ENCODE data around the gene PPIA.

Gene PPIA

DNA sequence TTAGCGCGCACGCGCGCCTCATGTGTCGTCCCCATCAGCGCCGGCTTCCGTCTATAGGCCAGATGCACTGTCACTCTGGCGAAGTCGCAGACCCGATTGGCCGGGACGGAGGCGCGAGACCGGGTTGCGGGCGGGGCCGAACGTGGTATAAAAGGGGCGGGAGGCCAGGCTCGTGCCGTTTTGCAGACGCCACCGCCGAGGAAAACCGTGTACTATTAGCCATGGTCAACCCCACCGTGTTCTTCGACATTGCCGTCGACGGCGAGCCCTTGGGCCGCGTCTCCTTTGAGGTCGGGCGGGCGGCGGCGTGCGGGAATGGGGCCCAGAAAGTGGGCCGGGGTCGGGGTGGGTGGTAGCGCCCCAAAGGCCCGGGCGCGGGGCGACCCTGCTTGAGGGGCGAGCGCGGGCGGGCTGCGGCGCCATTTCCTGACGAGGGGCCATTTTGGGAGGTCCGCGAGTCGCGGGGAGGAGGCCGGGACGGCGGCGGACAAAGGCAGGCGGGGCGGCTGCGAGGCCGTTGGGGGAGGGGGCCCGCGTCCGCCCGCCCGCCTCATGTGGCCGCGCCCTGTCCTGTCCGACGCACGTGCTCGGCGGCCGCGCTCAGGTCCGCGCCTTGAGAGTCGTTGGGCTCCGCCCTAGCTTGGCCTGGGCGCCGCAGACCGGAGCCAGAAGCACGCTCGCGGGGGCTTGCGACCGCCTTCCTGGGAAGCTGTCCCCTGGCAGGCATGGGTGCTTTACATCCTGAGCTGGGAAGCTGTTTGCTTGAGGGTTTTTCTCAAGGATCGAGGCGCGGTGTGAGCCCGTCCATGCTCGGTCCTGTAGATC is at the start of gene PPIA:
Gene PPIA (plus strand): TSS at position 178 of the 825 bp plus-strand sequence. CDS start 44 bp downstream, at position 222.
- peak; percentile 94 to 99 (median 97) for DNase-seq (ENCODE audit: low read depth in 3 of 3, low spot score in 1 of 3)

DNA sequence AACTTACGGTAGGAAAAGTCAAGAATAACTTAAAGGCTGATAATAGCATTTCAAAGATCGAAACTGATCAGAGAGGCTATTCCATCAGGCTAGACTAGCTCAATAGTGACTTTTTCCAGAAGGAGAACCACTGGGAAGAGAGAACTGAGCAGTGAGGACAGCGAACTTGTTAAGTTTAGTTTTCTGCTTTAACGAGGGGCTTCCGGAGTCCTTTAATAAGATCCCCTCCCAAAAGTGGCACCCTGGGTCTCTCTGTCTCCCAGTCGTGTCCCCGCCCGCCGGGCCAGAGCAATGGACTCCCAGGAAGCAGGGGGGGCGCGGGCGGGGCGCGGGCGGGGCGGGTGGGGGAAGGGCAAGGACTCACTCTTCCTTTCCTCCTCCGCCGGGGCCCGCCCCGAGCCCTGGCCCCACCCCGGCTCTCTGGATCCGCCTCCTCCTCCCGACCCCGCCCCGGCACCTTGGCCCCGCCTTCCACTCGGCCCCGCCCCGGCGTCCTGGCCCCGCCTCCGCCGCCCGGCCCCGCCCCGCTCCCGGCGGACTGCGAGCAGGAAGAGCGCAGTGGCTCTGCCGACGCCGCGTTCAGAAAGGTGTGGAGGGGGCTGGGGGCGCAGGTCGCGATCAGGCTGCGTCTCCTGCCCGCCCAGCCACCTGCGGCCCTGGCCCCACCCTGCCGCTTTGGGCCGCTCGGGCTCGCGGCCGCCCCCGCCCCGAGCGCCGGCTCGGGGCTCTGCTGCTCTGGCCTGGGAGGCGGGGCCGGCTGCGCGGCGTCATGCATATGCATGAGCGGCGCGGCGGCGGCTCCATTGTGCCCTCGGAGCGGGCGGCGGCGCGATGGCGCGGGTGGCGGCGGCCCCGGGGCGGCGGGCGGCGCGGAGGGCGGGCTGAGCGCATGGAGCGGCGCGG is 48.2 kb upstream of the PPIA start, which contains the start of gene ZMIZ2:
Gene ZMIZ2 (plus strand): TSS at position 803 of the 903 bp plus-strand sequence. CDS start 7,403 bp downstream, outside the sequence.
- peak; percentile 87 to 94 (median 92) for DNase-seq (ENCODE audit: low read depth in 3 of 3, low spot score in 1 of 3)

DNA sequence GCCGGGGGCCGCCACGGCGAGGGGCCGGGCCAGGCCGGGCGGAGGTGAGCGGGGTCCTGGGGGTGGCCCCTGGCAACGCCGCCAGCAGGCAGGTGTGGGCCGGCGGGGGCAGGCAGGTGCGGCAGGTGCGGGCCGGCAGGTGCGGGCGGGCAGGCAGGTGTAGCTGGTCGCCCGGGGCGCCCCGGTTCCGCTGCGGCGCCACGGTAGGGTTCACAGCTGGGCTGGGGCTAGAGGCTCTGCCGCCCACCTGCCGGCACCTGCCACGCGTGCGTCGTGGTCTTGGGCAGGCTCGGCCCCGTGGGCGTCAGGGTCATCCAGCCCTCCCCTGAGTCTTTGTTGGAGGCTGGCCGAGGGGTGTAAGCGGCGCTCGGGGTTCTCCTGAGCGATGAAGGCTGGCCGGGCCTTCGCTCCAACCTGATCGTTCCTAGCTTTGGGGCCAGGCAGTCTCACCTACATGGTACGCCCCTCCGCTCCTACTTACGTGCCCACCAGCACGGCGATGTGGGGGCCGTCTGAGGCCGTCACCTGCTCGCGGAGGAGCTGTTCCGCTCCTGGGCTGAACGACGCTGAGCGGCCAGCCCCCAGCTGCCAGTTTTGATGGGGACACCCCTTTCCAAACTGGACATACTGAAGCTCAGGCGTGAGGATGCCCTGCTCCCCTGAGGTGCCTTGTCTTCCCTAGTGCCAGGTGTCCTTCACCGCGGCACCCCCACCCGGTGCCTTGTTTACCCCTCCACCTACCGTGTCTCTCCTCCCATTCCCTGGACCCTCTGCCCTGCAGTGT is 47.3 kb upstream of the PPIA start:
- DNase-seq (ENCODE audit: low read depth in 3 of 3, low spot score in 1 of 3) = no peak

DNA sequence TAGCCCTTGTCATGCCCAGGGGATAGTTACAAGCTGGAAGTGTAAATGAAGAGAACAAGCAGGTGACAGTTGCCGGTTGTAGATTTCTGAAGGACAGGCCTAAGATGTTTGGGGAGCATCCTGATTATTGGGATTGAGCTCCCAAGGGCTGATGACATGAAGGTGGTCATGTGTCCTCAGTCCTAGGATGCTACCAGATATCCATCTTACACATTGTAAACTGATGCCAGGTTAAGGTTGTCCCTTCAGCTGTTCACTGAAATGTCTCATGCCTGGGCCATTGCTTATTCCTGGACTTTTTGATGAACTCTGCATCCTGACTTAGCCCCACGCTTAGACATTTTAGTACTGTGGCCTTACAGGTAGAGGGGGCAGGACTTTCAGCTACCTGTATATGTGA is 46.5 kb upstream of the PPIA start:
- no peak for DNase-seq (ENCODE audit: low read depth in 3 of 3, low spot score in 1 of 3)

DNA sequence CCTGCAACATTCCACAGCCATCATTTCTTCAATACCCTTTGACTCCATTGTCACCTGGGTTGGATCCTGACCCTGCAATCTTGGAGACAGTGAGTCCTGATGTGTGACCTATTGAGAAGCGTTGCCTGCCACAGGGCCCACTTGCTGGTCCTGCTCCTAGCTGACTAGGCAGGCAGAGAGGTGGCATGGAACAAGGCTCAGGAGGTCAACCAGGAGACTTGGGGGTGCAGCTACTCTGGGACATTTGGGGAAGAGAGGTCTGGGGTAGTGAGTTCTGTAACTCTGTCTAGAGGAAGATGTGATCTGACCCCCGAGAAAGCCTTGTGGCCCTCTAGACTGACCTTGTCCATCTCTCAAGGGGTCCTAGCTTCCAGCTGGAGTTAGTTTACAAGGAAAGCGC is 46.1 kb upstream of the PPIA start:
- DNase-seq (ENCODE audit: low read depth in 3 of 3, low spot score in 1 of 3) = no peak

DNA sequence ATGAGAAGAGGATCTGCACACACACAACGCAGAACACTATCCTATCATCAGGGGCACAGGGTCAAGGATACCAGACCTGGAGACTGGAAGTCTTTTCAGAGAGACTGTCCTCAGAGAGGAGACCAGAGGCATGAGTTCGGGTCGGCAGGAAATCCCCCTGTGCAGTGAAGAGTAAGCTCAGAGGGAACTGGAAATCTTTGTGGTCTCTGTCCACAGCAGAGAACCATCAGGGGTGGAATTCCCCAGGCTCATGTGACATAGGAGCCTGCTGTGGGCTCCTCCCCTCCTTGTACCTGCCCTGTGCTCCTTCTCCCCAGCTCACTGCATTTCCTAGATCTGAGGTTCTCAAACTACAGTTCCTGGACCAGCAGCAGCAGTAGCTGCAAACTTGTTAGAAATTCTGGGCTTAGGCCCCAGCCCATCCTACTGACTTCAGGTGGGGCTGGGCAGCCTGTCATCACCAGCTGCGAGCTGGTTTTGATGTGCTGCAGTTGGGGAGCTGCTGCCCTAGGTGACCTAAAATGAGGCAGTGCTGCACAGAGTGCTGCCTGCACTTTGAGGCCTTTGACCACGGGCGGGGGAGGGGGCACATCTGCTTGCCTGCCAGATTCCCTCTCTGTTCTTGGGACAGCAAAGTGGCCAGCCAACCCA is 45.4 kb upstream of the PPIA start:
- DNase-seq (ENCODE audit: low read depth in 3 of 3, low spot score in 1 of 3) = peak in 2 of 3 donors; percentile 25 to 27

DNA sequence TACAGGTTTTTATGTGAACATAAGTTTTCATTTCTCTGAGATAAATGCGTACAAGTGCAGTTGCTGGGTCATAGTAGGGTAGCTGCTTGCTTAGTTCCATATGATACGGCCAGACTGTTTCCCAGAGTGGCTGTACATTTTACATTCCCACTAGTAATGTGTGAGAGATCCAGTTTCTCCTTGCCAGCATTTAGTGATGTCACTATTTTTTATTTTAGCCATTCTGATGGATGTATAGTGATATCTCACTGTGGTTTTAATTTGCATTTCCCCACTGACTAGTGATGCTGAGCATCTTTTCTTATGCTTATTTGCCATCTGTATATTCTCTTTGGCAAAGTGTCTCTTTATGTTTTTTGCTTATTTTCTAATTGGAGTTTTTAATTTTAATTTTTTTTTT is 43.7 kb upstream of the PPIA start:
- no peak for DNase-seq (ENCODE audit: low read depth in 3 of 3, low spot score in 1 of 3)

DNA sequence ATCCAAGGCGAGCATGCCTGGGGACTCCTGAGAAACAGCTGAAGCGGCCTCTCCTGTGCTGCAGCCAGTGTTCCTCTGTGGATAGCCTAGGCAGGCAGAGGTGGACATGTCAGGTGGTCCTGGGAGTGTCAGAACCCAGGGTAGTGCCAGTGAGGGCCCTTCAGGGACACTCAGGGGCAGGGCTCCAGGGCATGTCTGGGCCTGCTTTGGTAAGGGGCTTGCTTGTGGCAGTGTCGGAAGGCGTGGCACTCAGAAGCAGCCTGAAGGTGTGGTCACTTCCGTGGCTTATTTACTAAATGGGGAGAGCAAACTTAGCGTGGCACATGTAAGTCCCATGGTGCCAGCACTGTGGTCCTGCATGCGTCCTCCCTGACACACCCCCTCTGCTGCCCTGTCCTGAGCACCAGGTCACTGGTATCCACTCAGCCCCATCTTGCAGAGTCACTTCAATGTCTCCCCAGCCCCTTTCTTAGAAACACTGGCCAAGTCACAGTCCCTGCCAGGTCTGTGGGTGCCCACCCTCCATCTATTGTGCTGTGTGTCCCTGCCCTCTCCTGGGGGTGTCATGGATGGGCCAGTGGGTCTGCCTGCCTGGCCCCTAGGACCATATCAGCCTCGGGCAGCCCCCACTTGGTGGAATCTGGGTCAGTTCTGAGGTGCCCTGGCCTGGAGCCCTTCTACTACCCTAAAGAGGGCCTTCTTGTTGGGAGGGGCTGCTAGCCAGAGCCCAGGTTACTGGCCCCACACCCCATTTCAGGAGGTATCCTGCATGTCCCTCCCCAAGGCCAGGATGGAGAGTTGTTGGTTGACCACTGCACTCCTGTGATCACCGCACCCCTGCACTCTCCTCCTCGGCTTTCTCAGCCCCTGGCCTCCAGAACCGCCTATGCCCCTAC is 41.4 kb upstream of the PPIA start:
- DNase-seq (ENCODE audit: low read depth in 3 of 3, low spot score in 1 of 3) = no peak

DNA sequence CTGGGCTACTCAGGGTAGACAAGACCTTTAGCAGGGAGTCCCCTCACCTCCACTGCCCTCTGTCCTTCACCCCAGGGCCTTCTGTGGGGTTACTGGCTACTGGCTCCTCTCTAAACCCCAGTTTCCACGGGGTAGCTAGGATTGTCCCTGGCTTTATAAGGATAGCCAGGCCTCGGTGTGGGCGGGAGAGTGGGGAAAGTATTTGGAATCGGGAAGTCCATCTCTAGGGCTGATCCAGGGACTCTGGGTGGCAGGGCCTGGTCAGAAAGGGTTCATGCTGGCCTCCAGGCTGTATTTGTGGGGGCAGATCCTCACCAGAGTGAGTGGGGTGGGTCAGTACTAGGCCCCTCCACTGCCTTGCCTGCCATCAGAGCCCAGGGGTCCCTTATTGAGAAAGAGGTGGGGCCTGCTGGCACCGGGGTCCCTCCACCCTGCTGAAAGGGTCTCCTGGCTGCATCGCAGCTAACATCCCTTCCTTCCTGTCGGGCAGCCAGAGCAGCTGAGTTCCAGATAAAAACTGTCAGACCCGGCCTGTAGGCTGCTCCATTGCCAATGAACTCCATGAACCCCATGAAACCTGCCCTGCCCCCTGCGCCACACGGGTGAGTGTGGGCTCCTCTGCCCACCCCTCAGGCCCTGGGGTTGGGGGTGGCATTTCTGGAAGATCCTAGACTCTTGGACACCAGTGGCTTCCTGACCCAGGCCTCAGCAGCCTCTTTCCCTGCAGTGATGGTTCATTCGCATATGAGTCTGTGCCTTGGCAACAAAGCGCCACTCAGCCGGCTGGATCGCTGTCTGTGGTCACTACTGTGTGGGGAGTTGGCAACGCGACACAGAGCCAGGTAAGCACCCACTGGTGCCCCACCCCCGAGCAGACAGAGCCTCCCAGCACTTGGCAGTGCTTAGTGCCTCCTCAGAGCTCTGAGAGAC is 40.5 kb upstream of the PPIA start:
- no peak for DNase-seq (ENCODE audit: low read depth in 3 of 3, low spot score in 1 of 3)

DNA sequence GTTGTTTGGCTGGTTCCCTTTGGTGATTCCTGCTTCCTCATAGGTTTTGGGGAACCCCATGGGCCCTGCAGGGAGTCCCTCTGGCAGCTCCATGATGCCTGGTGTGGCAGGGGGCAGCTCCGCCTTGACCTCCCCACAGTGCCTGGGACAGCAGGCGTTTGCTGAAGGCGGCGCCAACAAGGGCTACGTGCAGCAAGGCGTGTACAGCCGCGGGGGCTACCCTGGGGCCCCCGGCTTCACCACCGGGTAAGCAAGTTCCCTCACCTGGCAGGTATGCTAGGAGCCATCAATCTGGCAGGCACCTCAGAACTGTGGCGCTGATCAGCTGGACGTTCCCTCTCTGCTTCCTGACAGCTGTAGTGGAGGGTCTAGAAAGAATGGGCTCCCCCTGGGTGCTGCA is 39.6 kb upstream of the PPIA start:
- DNase-seq (ENCODE audit: low read depth in 3 of 3, low spot score in 1 of 3) = no peak

DNA sequence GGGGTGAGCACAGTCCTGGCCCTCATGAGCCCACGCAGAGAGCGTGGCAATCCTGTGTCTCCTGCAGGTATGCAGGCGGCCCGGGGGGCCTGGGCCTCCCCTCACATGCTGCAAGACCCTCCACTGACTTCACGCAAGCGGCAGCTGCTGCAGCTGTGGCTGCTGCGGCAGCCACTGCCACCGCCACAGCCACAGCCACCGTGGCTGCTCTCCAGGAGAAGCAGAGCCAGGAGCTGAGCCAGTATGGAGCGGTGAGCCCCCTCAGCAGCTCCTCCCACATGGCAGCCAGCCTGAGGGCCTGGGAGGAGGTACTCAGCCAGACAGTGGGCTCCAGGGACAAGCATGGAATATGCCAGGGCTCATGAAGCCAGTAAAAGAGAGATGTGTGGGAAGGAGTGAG is 39.2 kb upstream of the PPIA start:
- no peak for DNase-seq (ENCODE audit: low read depth in 3 of 3, low spot score in 1 of 3)

DNA sequence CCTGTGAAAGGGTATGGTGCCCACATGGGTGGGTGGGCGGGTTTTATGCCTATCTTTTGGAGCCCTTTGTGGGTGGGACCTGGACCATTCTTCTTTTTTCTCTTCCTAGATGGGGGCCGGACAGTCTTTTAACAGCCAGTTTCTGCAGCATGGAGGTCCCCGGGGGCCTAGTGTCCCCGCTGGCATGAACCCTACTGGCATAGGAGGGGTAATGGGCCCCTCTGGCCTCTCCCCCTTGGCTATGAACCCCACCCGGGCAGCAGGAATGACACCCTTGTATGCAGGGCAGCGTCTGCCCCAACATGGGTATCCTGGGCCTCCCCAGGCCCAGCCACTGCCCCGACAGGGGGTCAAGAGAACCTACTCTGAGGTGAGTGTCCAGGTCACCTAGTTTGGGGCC is 38.7 kb upstream of the PPIA start:
- DNase-seq (ENCODE audit: low read depth in 3 of 3, low spot score in 1 of 3) = no peak

DNA sequence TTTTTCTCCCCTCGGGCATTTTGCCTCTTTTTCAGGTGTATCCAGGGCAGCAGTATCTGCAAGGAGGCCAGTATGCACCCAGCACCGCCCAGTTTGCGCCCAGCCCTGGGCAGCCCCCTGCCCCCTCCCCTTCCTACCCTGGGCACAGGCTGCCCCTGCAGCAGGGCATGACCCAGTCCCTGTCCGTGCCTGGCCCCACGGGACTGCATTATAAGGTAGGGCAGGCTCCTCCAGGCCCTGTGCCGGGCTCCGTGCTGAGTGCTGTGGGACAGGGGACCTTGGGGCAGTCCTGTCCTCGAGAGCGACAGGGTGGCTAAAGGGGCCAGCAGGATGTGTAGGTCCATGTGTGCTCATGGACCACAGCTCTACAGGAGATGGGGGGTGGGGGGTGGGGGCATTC is 37.2 kb upstream of the PPIA start:
- DNase-seq (ENCODE audit: low read depth in 3 of 3, low spot score in 1 of 3) = no peak

DNA sequence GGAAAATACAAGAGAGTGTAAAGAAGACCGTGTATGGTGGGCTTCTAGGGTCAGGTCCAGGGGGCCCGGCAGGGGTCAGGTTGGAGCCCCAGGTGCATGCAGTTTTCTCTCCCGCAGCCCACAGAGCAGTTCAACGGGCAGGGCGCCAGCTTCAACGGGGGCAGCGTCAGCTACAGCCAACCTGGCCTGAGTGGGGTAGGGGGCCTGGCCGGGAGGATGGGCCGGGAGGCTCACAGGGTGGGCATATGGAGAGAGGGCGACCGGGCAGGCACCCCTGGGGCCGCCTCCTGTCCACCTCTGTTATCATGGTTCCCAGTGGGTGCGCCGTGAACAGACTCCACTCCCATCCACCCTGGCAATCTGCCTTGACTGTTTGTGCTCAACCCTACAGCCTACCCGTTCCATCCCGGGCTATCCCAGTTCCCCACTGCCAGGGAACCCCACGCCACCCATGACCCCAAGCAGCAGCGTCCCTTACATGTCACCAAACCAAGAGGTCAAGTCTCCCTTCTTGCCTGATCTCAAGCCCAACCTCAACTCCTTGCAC is 36.4 kb upstream of the PPIA start:
- no peak for DNase-seq (ENCODE audit: low read depth in 3 of 3, low spot score in 1 of 3)

DNA sequence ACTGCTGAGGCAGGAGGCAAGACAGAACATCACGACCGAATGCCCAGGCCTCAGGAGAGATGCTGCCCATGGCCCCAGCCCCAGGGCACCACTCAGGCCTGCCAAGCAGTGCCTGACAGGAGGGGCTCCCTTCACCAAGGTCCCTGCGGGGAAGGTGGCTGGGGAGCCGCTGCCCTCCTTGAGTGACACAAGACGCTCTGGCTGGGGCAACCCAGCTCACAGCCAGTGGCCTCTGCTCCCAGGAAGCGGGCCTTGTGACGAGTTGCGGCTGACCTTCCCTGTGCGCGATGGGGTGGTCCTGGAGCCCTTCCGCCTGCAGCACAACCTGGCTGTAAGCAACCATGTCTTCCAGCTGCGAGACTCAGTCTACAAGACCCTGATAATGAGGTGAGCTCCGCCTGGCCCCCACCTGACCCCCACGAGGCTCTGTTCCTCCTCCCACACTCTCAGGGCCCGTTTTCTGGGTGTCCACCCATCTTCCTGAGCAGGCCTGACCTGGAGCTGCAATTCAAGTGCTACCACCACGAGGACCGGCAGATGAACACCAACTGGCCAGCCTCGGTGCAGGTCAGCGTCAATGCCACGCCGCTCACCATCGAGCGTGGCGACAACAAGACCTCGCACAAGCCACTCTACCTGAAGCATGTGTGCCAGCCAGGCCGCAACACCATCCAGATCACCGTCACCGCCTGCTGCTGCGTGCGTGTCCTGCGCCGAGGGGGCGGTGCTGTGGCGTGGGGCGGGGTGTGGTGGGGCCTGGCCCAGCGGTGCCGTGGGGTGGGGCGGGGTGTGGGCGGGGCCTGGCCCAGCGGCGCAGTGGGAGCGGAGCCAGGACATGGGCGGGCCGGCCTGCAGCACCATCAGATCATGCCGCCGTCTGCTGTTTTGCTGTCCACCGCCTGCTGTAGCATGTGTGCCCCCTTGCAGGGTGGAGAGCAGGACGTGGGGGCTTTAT is 35.0 kb upstream of the PPIA start:
- DNase-seq (ENCODE audit: low read depth in 3 of 3, low spot score in 1 of 3) = no peak

DNA sequence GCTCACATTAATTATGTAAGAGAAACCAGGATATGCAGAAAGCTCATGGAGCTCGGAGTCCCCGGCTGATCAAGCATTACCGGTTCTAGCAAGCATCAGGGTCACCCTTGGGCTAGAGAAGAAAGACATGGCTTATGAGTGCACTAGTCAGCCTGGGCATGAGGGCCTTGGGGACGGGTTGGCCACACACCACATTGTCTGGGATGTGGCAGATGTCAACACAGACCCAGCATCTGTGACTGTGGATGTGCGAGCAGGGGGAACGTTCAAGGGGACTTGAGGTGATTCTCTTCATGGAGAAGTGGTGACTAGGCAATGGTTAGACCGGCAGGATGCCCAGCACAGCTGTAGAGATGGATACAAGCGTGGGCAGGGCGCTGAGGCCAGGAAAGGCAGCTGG is 34.2 kb upstream of the PPIA start:
- no peak for DNase-seq (ENCODE audit: low read depth in 3 of 3, low spot score in 1 of 3)
